ENCODE data around the gene C1QTNF5.

The C1QTNF5 gene

GRCh38 chr11:119373059-119373920 is 32.6 kb upstream of the C1QTNF5 start:
- no peak for DNase-seq

DNA sequence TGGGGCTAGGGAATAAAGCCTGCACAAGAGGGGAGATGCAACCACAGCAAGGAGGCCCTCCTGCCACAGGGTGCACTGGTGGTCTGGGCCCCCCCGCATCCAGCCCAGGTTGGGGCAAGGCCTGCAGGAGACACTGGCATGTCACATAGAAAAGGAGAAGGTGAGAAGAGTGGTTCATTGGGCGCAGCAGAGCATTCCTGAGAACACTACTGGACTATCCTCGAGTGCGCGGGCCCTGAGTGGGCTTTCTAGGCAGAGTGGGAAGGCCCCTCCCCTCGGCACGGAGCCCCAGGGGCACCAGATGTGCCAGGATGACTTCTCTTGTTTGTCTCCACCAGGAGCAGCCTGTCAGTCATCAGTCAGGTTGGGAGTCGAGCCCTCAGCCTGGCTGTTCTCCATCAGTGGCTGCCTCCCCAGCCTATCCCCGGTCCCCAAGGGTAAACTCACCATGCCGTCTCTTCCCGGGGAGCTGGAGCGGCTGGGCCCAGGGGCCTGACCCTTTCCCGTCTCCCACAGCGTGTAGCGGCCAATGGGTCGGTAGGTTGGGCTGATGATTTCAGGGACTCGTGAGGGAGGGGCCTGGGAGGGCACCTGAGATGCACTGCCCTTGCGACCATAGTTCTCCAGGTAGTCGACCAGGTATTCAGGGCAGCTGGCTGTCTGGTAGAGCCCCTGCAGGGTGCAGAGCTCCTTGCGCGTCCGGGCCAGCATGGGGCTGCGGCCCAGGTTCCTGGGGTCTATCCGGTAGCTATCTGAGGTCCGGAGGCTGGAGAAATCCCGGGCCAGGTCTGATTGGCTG is 31.8 kb upstream of the C1QTNF5 start:
- no peak for DNase-seq

GRCh38 chr11:119371778-119372182 is 31.1 kb upstream of the C1QTNF5 start:
- DNase-seq = peak; percentile 50 to 82

GRCh38 chr11:119371067-119371601 is 30.5 kb upstream of the C1QTNF5 start:
- DNase-seq = no peak

DNA sequence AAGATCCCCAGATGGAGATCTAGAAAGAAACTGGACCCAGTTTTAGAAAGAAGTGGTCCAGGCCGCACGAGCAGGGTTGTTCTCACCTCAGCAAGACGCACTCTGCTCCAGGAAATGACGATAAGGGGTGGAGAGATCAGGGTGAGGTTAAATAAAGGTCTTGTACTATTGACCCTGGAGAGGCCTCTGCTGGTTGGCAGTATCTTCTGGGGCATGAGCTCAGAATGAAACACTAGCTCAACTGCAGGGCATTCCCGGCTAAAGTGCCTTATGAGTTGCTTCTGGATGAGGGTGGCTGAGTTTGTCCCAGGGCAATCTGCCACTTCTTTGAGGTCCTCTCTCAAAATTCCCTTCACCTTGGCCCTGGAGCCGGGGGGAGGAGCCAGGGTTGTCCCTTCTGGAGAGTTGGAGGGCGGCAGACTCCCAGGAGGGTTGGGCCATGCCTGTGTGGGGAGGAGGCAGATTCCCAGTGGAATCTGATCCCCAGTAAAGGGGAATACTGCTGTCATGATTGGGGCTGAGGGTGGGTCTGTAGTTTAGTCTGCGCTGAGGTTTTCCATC is 29.9 kb upstream of the C1QTNF5 start:
- no peak for DNase-seq

DNA sequence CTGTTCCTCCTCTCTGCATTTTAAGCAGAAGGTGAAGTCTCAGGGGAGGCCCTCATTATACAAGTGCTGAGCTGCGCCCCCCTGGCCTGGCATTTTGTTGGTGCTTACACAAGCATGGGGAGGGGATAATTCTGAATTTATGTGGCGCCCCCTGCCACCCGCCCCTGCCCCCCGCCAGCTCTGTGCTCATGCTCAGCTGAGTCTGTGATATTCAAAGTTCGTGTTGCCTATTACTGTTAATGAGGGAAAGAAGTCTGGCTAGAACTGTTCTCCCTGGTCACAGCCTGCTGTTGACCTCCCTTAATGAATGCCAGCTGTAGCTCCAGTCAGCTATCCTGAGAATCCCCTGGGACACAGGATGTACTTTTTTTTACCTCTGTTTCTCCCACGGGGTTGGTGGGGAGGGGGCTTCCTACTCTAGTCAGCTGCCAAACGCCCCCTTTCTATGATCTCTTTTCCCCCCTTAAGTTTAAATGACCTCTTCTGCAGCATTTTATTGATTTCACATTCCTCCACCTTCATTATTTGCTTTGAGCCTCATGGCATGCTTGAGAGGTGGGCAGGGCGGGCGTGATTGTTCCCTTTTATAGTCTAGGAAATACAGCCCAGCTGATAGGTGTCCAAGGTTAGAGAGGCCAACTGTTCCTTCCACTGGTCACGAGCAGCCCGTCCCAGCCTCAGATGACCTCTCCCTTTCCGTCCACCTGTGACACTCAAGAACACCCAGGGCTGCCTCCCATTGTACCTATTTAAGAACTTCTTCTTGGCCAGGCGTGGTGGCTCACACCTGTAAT is 28.6 kb upstream of the C1QTNF5 start:
- no peak for DNase-seq

- no peak for DNase-seq
Measured at GRCh38 chr11:119368121-119369034, 27.7 kb upstream of the C1QTNF5 start.

DNA sequence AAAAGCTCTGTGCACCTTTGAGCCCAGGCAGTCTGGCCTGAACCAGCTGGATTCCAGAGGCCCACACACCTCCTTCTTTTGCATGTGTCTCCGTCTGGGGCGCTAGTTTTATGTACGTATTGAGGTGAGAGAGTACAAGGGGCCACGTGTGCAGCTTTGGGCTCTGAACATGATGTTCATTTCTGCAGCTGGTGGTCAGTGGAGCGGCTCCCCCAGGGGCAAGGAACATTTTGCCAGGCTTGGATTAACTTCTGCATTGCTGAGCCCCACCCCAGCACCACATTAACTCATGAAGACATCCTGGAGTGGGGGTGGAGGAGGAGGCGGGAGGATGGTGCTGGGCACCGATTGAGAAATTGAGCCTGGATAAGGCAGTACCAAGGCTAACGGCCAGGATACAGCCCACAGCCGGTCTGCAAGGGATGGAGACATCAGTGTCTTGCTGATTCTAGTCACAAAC is 27.0 kb upstream of the C1QTNF5 start:
- DNase-seq = no peak

GRCh38 chr11:119366690-119367620 is 26.3 kb upstream of the C1QTNF5 start:
- peak in 1 of 2 donors; percentile 52 for DNase-seq

DNA sequence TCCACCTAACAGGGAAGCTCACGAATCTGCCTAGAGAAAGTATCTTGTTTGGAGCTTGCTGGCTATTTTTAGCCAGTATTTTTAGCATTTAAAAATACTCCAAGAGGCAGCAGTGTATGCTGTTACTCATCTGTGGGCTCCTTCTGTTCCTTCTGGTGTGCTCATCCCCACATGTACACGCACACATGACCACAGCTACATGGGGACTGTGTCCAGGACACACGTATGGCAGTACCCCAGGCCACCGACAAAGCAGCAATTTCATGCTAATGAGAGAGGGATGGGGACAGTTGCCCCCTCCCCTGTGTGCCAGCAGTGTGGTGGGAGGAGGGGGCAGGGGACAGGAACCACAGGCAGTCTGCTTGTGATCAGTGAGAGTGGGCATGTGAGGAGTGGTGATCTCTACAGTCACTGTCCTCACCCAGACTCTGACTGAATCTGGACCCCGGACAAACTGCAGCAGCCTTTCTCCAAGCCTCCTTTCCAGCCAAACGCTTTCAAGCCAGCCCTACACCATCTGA is 24.4 kb upstream of the C1QTNF5 start:
- DNase-seq = peak in 1 of 2 donors; percentile 37

DNA sequence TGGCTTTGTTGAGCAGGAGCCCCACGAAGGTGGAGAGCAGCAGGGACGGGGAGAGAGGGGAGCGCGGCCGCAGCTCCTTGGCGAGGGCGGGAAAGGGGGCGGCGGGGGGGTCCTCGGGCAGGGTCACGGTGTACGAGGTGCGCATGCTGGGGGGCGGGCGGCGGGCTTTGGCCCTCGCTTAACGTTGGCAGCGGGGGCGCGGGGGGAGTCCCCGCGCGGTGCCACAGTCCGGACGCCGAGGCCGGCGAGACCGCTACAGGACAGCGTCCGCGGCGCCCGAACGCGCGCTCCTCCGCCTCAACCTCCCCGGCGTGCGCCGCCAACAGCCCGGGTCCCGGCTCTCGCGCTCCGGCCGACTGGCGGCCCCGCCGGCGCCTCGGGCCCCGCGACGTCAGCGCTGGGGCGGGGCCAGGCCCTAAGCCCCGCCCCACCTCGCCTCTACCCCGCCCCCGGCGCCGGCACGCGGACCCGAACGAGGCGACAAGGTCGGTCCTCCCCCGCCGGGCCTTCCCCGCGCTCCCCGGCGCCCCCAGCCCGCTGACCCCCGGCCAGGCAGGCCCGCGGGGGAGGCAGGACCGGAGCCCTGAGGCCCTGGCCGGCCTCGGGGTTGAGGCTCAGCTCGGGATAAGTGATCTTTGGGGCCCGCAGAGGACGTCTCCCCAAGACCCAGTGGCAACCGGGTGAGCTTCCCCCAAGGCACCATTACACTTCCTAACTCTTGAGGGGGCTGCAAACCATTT is 23.3 kb upstream of the C1QTNF5 start:
- DNase-seq = peak; percentile 52 to 73

- no peak for DNase-seq
Measured at GRCh38 chr11:119363081-119363850, 22.6 kb upstream of the C1QTNF5 start.

GRCh38 chr11:119362741-119363080 is 22.0 kb upstream of the C1QTNF5 start:
- no peak for DNase-seq

- no peak for DNase-seq
Measured at GRCh38 chr11:119361941-119362725, 21.4 kb upstream of the C1QTNF5 start.

- peak in 1 of 2 donors; percentile 33 for DNase-seq
Measured at GRCh38 chr11:119361056-119361787, 20.5 kb upstream of the C1QTNF5 start.

DNA sequence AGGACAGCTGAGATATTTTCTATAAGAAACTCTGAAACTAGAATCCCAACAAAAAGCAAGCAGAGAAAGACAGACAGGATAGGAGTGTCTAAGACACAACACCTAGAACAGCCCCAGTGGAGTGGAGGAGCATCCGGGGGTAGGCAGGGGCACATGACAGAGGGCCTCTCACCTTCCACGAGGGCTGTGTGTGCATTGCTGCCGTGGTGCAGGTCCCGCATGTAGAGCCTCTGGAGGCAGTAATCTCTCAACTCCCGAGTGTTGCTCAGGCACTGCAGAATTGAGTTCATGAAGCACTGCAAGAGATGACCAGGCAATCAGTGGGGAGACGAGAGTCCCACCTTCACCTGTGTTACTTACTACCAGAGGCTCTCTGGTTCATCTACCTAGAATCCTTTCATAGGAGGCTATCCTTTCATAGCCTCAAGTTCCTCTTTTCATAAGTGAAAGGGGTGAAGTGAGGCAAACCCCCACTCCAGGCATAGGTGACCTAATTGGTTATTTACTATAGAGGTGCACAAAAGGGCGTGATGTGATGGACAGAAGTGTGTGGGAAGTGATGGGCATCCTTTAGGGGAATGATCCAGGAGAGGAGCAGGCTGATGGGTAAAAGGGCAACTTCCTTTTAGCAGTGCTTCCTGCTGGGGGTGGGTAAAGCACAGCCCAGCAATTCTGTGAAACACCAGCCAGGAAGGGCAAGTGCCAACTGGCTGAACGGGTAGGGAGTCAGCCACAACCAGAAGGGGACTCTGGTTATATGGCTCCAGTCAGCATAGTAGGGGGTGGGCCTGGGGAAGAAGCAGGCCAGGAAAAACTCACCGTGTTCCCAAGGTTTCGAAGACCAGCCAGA is 18.9 kb upstream of the C1QTNF5 start:
- no peak for DNase-seq

All from hippocampal formation (tissue), 2 donors.